ENCODE measurements around the gene MPC1.

MPC1 gene

DNA sequence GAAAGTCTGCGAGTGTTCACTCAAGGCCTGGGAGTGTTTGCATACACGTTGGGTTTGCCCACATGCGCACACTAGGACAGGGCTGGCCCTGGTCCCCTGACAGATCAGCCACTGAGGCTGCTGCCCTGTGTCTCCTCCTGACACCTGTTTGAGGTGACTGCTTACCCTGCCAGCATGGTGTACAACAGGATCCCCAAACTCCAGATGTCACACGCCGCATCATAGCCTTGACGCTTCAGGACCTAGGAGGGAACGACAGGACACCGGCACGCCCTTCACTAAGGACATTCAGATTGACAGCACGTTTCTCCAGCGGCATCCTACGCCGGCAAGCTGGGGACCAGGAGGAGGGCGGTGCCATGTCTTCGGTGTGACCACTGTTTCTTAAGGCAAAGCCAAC lies 37.0 kb upstream of the MPC1 start:
- Histone ChIP-seq H4K20me1 (ENCODE audit: control insufficient read depth, insufficient read depth, low read depth, low read length) (0 out of 2 replicates have a peak, but pooled peaks cover 2% of the 10 kb centered on the region), H3K36me3 (ENCODE audit: control insufficient read depth, low read length) (no peaks in the 10 kb centered on the region), H3K27ac (ENCODE audit: low read depth, low read length) (no peak overlapping the region), H3K4me1 (ENCODE audit: control insufficient read depth, low read length) (no peaks in the 10 kb centered on the region), H3K4me3 (ENCODE audit: low read length) (no peak overlapping the region), H3F3A (ENCODE audit: control insufficient read depth, insufficient read depth) (no peaks in the 10 kb centered on the region), H3K9me3 (ENCODE audit: control insufficient read depth, insufficient read depth, low read length) (no peaks in the 10 kb centered on the region; the same call in 1 of the 2 replicates), H3K9me2 (replicated peaks; ENCODE audit: control insufficient read depth, low read length) (no peaks in the 10 kb centered on the region), H3K27me3 (ENCODE audit: control insufficient read depth, low read length) (no peaks in the 10 kb centered on the region), H3K79me2 (ENCODE audit: control insufficient read depth, low read length) (no peaks in the 10 kb centered on the region), H3K4me2 (ENCODE audit: low read length) (no peak overlapping the region)
- TF ChIP-seq EZH2phosphoT487 (IDR thresholded peaks at IDR 0.05; ENCODE audit: borderline replicate concordance, low read length), result no peak
- TF ChIP-seq, protein P1, sequence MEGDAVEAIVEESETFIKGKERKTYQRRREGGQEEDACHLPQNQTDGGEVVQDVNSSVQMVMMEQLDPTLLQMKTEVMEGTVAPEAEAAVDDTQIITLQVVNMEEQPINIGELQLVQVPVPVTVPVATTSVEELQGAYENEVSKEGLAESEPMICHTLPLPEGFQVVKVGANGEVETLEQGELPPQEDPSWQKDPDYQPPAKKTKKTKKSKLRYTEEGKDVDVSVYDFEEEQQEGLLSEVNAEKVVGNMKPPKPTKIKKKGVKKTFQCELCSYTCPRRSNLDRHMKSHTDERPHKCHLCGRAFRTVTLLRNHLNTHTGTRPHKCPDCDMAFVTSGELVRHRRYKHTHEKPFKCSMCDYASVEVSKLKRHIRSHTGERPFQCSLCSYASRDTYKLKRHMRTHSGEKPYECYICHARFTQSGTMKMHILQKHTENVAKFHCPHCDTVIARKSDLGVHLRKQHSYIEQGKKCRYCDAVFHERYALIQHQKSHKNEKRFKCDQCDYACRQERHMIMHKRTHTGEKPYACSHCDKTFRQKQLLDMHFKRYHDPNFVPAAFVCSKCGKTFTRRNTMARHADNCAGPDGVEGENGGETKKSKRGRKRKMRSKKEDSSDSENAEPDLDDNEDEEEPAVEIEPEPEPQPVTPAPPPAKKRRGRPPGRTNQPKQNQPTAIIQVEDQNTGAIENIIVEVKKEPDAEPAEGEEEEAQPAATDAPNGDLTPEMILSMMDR (IDR thresholded peaks at IDR 0.05; ENCODE audit: low read depth, low read length, poor library complexity, severe bottlenecking), result no peak

DNA sequence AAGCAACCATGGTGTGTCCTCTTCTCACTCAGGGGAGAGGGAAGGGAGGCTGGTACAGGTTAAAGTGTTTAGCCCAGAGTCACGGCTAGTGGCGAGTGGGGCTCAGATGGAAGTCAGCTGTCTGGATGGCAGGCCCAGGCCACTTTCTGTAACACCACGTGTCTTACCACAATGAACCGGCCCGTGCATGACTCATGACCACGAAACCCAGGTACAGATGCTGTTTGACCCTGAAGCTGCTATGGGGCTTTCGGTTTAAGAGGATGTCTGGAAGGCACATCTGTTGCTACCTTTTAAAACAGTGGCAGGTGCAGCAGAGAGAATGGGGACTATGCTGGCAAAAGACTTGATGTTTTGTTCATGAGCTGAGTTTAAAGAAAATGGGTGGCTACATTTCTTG lies 36.5 kb upstream of the MPC1 start:
- Histone ChIP-seq H3K36me3 (ENCODE audit: control insufficient read depth, low read length) (no peaks in the 10 kb centered on the region), H4K20me1 (ENCODE audit: control insufficient read depth, insufficient read depth, low read depth, low read length) (0 out of 2 replicates have a peak, but pooled peaks cover 2% of the 10 kb centered on the region), H3K79me2 (ENCODE audit: control insufficient read depth, low read length) (no peaks in the 10 kb centered on the region), H3K4me3 (ENCODE audit: low read length) (no peak overlapping the region), H3K9me2 (replicated peaks; ENCODE audit: control insufficient read depth, low read length) (no peaks in the 10 kb centered on the region), H3F3A (ENCODE audit: control insufficient read depth, insufficient read depth) (no peaks in the 10 kb centered on the region), H3K27me3 (ENCODE audit: control insufficient read depth, low read length) (no peaks in the 10 kb centered on the region), H3K4me1 (ENCODE audit: control insufficient read depth, low read length) (no peaks in the 10 kb centered on the region), H3K9me3 (ENCODE audit: control insufficient read depth, insufficient read depth, low read length) (no peaks in the 10 kb centered on the region; the same call in 1 of the 2 replicates), H3K4me2 (ENCODE audit: low read length) (no peak overlapping the region), H3K27ac (ENCODE audit: low read depth, low read length) (no peak overlapping the region)
- TF ChIP-seq, protein P1 (IDR thresholded peaks at IDR 0.05; ENCODE audit: low read depth, low read length, poor library complexity, severe bottlenecking), result no peak
- no peak for TF ChIP-seq EZH2phosphoT487 (IDR thresholded peaks at IDR 0.05; ENCODE audit: borderline replicate concordance, low read length)

DNA sequence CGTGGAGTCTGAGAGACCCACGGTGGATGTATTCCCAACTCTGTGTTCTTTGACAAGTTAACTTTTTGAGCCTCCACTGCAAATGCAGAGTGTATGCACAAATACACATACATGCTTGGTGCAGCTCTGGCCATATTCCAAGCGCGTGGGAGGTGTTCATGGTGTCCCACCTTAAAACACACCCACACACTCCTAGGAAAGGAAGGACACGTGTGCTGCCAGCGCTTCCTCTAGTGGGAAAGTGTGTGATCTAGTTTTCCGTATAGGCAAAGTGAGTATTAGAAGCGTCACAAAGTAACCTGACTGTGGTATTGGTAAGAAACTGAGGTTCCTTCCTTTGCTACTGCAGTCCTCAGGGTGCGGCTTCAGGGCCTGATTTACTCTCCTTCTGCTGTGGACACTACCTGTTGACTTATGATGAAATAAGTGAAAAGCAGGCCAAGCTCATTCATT lies 36.0 kb upstream of the MPC1 start:
- Histone ChIP-seq H3K79me2 (ENCODE audit: control insufficient read depth, low read length) (no peaks in the 10 kb centered on the region), H3K27ac (ENCODE audit: low read depth, low read length) (no peak overlapping the region), H3K36me3 (ENCODE audit: control insufficient read depth, low read length) (no peaks in the 10 kb centered on the region), H3K4me2 (ENCODE audit: low read length) (no peak overlapping the region), H3K4me1 (ENCODE audit: control insufficient read depth, low read length) (no peaks in the 10 kb centered on the region), H3K9me2 (replicated peaks; ENCODE audit: control insufficient read depth, low read length) (no peaks in the 10 kb centered on the region), H3F3A (ENCODE audit: control insufficient read depth, insufficient read depth) (no peaks in the 10 kb centered on the region), H3K27me3 (ENCODE audit: control insufficient read depth, low read length) (no peaks in the 10 kb centered on the region), H3K9me3 (ENCODE audit: control insufficient read depth, insufficient read depth, low read length) (no peaks in the 10 kb centered on the region; the same call in 1 of the 2 replicates), H3K4me3 (ENCODE audit: low read length) (no peak overlapping the region), H4K20me1 (ENCODE audit: control insufficient read depth, insufficient read depth, low read depth, low read length) (0 out of 2 replicates have a peak, but pooled peaks cover 2% of the 10 kb centered on the region)
- TF ChIP-seq, protein P1 (IDR thresholded peaks at IDR 0.05; ENCODE audit: low read depth, low read length, poor library complexity, severe bottlenecking), result no peak
- no peak for TF ChIP-seq EZH2phosphoT487 (IDR thresholded peaks at IDR 0.05; ENCODE audit: borderline replicate concordance, low read length)
